GM12864 (cell line): ENCODE results near the gene PSMB7.

Source experiments
- DNase-seq: peaks from one replicate; pipeline ENCODE4 v3.0.0-alpha.2; 2011; ENCODE audit warnings: low read depth
- H3K4me3 ChIP-seq: 2 replicates; pipeline ENCODE4 v1.5.1; 2011; ENCODE audit warnings: mild to moderate bottlenecking, low read depth, low read length, control low read depth
- CTCF ChIP-seq: IDR thresholded peaks from 2 replicates; pipeline ENCODE4 v1.5.1; 2011; ENCODE audit warnings: low read depth, mild to moderate bottlenecking, moderate library complexity, low read length, control low read depth, inconsistent platforms; ENCODE audit errors: missing control alignments

The PSMB7 gene

GRCh38 chr9:124331580-124331979 is 83.7 kb downstream of the PSMB7 start:
- no peak for TF ChIP-seq CTCF
- no peak overlapping the region for H3K4me3 ChIP-seq
- DNase-seq, result no peak

- no peak for DNase-seq
- TF ChIP-seq CTCF, result no peak
- no peak overlapping the region for H3K4me3 ChIP-seq
Observed at GRCh38 chr9:124330011-124330697, 85.1 kb downstream of the PSMB7 start.

GRCh38 chr9:124329206-124329792 is 85.9 kb downstream of the PSMB7 start:
- no peak for TF ChIP-seq CTCF
- H3K4me3 ChIP-seq, result no peak overlapping the region
- no peak for DNase-seq

GRCh38 chr9:124328285-124328684 is 87.0 kb downstream of the PSMB7 start:
- H3K4me3 ChIP-seq, result no peak overlapping the region
- no peak for TF ChIP-seq CTCF
- DNase-seq, result no peak

- no peak for TF ChIP-seq CTCF
- no peak for DNase-seq
- no peak overlapping the region for H3K4me3 ChIP-seq
Observed at GRCh38 chr9:124327491-124327890, 87.8 kb downstream of the PSMB7 start.

- no peak for TF ChIP-seq CTCF
- H3K4me3 ChIP-seq, result no peak overlapping the region
- DNase-seq, result no peak
Observed at GRCh38 chr9:124326378-124326777, 88.9 kb downstream of the PSMB7 start.

GRCh38 chr9:124325816-124326215 is 89.4 kb downstream of the PSMB7 start:
- TF ChIP-seq CTCF, result no peak

More at GRCh38 chr9:124325816-124326215, 89.4 kb downstream of the PSMB7 start:
- DNase-seq, result no peak
- no peak overlapping the region for H3K4me3 ChIP-seq
